BLaER1 treated with 17β-estradiol and CSF1 and Interleukin-3, amounts not matched to agents 10 nM and 100 nM (cell line): ENCODE measurements around the gene ZNF576.
"Not testable (repeated sequence)": the region's sequence is repeated elsewhere in the genome, so short reads cannot be mapped to it uniquely, and the experiment has no call there.

Experiments
- H3K27ac ChIP-seq, 11 experiments: shearing (Covaris generic); formaldehyde crosslinking; 2 replicates each; pipeline ENCODE4 v1.8.1; 2022
- H3K27me3 ChIP-seq, 11 experiments: shearing (Covaris generic); formaldehyde crosslinking; 2 replicates each; pipeline ENCODE4 v1.8.1; 2022
- H3K36me3 ChIP-seq, 11 experiments: shearing (Covaris generic); formaldehyde crosslinking; 2 replicates each; pipeline ENCODE4 v1.8.1; 2022
- H3K4me1 ChIP-seq, 10 experiments: shearing (Covaris generic); formaldehyde crosslinking; 2 replicates each; pipeline ENCODE4 v1.8.1; 2022
- H3K4me2 ChIP-seq, 11 experiments: shearing (Covaris generic); formaldehyde crosslinking; 2 replicates each; pipeline ENCODE4 v1.8.1; 2022
- H3K4me3 ChIP-seq, 10 experiments: shearing (Covaris generic); formaldehyde crosslinking; 2 replicates each; pipeline ENCODE4 v1.8.1; 2022
- H3K9ac ChIP-seq, 11 experiments: shearing (Covaris generic); formaldehyde crosslinking; 2 replicates each; pipeline ENCODE4 v1.8.1; 2022
- H3K9me3 ChIP-seq, 11 experiments: shearing (Covaris generic); formaldehyde crosslinking; replicated peaks in 1 of 11; 2 replicates each; pipeline ENCODE4 v1.8.1; 2022
- H4K20me1 ChIP-seq, 11 experiments: shearing (Covaris generic); formaldehyde crosslinking; 2 replicates each; pipeline ENCODE4 v1.8.1; 2022
- Cebpa-rat ChIP-seq, 11 experiments: shearing (Covaris generic); IDR thresholded peaks; 2 replicates each; pipeline ENCODE4 v1.8.1; 2022

ZNF576 gene

DNA sequence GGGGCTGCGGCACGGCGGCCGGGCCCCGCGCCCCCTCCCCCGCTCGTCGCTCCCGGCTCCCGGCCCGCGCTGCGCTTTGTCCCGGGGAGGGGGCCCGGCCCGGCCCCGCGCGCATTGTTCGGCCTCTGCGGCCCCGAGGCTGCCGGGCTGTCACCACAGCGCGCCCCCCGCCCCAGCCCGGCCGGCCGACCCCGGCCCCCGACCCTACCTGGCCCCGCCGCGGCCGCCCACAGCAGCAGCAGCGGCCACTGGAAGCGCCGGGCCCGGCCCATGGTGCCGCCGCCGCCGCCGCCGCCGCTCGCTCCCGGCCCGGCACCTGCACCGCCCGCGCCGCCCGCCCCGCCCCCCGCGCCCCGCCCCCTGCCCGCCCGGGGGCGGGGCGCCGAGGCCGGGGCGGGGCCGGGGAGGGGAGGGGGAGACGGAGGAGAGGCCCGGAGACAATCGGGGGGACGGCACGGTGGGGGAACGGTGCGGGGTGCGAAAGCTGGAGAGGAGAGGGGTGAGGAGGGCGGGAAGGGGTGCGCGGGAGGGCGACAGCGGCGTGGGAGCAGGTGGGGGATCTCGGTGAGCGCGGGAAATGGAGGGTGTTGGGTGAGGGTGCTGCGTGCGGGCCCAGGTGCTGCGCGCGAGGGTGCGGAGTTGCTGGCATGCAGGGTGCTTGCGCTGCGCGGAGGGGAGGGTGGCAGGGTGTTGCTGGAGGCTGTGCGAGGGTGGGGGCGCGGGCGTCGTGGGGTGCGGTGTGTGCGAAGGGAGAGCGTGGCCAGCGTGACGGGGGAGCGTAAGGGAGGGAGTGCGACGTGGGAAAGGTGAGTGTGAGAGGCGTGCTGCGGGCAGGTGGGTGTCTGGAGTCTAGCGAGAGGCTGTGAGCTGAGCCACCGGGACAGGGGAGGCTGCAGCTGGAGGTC is 43.4 kb downstream of the ZNF576 start, which contains the start of gene CADM4:
TSS of gene CADM4 (minus strand) at position 332 of the 905 bp plus-strand sequence. CDS start at position 272, 60 bp downstream.
- Histone ChIP-seq H3K27ac (peak within 1 kb of the TSS in 9 of 11 experiments; percentile 33 to 81 (median 70); a peak in 18 of 22 replicates), H3K4me1 (peaks cover 34 to 58% (median 52%) of the 10 kb centered on the region in 10 experiments), H3K9ac (peak within 1 kb of the TSS; percentile 67 to 92 (median 78)), H4K20me1 (peaks cover 0 to 8% (median 0%) of the 10 kb centered on the region in 11 experiments; a peak in 3 of 22 replicates), H3K9me3 (no peaks in the 10 kb centered on the region), H3K36me3 (no peaks in the 10 kb centered on the region), H3K4me3 (peak within 1 kb of the TSS; percentile 56 to 83 (median 70)), H3K27me3 (peaks cover 0 to 18% (median 9%) of the 10 kb centered on the region in 11 experiments; a peak in 15 of 22 replicates), H3K4me2 (peak within 1 kb of the TSS; percentile 92 to 100 (median 99))
- no peak for TF ChIP-seq Cebpa-rat (IDR thresholded peaks at IDR 0.05)

- H3K36me3 ChIP-seq, result 0 out of 22 replicates have a peak, but pooled peaks cover 0 to under 1% (median 0%) of the 10 kb centered on the region in 11 experiments
- peaks cover 0 to 8% (median 0%) of the 10 kb centered on the region in 11 experiments; a peak in 3 of 22 replicates for H4K20me1 ChIP-seq
- peak overlapping the region in 10 of 11 experiments; percentile 38 to 92 (median 64); a peak in 16 of 22 replicates for H3K9ac ChIP-seq
- no peak for TF ChIP-seq Cebpa-rat (IDR thresholded peaks at IDR 0.05)
- H3K4me3 ChIP-seq, result peak overlapping the region; percentile 56 to 83 (median 70)
- H3K4me2 ChIP-seq, result peak overlapping the region; percentile 85 to 99 (median 96)
- peaks cover 28 to 52% (median 46%) of the 10 kb centered on the region in 10 experiments for H3K4me1 ChIP-seq
- no peaks in the 10 kb centered on the region for H3K9me3 ChIP-seq
- H3K27me3 ChIP-seq, result peaks cover 0 to 18% (median 9%) of the 10 kb centered on the region in 11 experiments; a peak in 15 of 22 replicates
- no peak overlapping the region; a peak in 1 of 22 replicates for H3K27ac ChIP-seq
Measured at GRCh38 chr19:43640424-43640757, 44.0 kb downstream of the ZNF576 start.

GRCh38 chr19:43641333-43641732 is 44.9 kb downstream of the ZNF576 start:
- Histone ChIP-seq H4K20me1 (peaks cover 0 to 8% (median 0%) of the 10 kb centered on the region in 11 experiments; a peak in 5 of 22 replicates), H3K27me3 (peaks cover 0 to 18% (median 9%) of the 10 kb centered on the region in 11 experiments; a peak in 15 of 22 replicates), H3K36me3 (peaks cover 5 to 9% (median 7%) of the 10 kb centered on the region in 11 experiments; a peak in 21 of 22 replicates), H3K4me1 (peaks cover 19 to 43% (median 36%) of the 10 kb centered on the region in 10 experiments), H3K9me3 (0 out of 22 replicates have a peak, but pooled peaks cover 0 to 2% (median 0%) of the 10 kb centered on the region in 11 experiments), H3K4me3 (no peak overlapping the region), H3K4me2 (no peak overlapping the region), H3K27ac (no peak overlapping the region), H3K9ac (no peak overlapping the region)
- no peak for TF ChIP-seq Cebpa-rat (IDR thresholded peaks at IDR 0.05)

GRCh38 chr19:43642531-43642930 is 46.1 kb downstream of the ZNF576 start:
- Histone ChIP-seq H4K20me1 (peaks cover 0 to 15% (median 0%) of the 10 kb centered on the region in 11 experiments; a peak in 7 of 22 replicates), H3K4me1 (peaks cover 18 to 33% (median 25%) of the 10 kb centered on the region in 10 experiments), H3K36me3 (peaks cover 16 to 21% (median 19%) of the 10 kb centered on the region in 11 experiments), H3K4me2 (no peak overlapping the region), H3K4me3 (no peak overlapping the region), H3K27me3 (peaks cover 0 to 18% (median 9%) of the 10 kb centered on the region in 11 experiments; a peak in 15 of 22 replicates), H3K9me3 (peaks cover 0 to 9% (median 0%) of the 10 kb centered on the region in 11 experiments; a peak in 1 of 22 replicates), H3K9ac (no peak overlapping the region), H3K27ac (no peak overlapping the region)
- TF ChIP-seq Cebpa-rat (IDR thresholded peaks at IDR 0.05), result no peak

DNA sequence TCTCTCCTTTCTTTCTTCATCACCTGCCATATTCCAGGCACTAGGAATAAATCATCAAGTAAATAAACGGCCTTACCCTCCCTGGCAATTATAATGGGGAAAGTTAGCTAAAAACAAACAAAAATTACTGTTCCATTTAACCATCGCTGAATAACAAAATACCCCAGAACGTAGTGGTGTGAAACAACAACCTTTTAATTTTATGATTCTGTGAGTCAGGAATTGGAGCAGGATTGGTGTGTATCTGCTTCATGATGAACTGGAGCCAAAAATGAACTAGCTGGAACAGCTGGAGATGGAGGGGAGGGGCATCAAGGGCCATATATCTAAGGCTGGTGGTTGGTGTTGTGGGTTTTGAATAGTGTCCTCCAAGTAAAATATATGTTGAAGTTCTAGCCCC is 46.9 kb downstream of the ZNF576 start:
- Histone ChIP-seq H3K27me3 (peaks cover 0 to 18% (median 9%) of the 10 kb centered on the region in 11 experiments; a peak in 15 of 22 replicates), H3K9me3 (peaks cover 0 to 13% (median 0%) of the 10 kb centered on the region in 11 experiments; a peak in 1 of 22 replicates), H3K36me3 (peaks cover 24 to 29% (median 27%) of the 10 kb centered on the region in 11 experiments), H3K4me3 (no peak overlapping the region), H4K20me1 (peaks cover 0 to 22% (median 5%) of the 10 kb centered on the region in 11 experiments; a peak in 10 of 22 replicates), H3K9ac (no peak overlapping the region), H3K4me2 (no peak overlapping the region), H3K4me1 (peaks cover 17 to 25% (median 18%) of the 10 kb centered on the region in 10 experiments), H3K27ac (no peak overlapping the region; a peak in 1 of 22 replicates)
- no peak for TF ChIP-seq Cebpa-rat (IDR thresholded peaks at IDR 0.05)

- H3K4me2 ChIP-seq, result no peak overlapping the region
- H3K27me3 ChIP-seq, result peaks cover 0 to 10% (median 9%) of the 10 kb centered on the region in 11 experiments; a peak in 15 of 22 replicates
- TF ChIP-seq Cebpa-rat (IDR thresholded peaks at IDR 0.05), result no peak
- H3K4me3 ChIP-seq, result no peak overlapping the region
- H3K9me3 ChIP-seq, result peaks cover 0 to 13% (median 0%) of the 10 kb centered on the region in 11 experiments; a peak in 1 of 22 replicates
- peaks cover 0 to 31% (median 11%) of the 10 kb centered on the region in 11 experiments; a peak in 14 of 22 replicates for H4K20me1 ChIP-seq
- H3K9ac ChIP-seq, result no peak overlapping the region
- H3K36me3 ChIP-seq, result peaks cover 33 to 38% (median 36%) of the 10 kb centered on the region in 11 experiments
- peaks cover 8 to 16% (median 10%) of the 10 kb centered on the region in 10 experiments for H3K4me1 ChIP-seq
- no peak overlapping the region; a peak in 1 of 22 replicates for H3K27ac ChIP-seq
Measured at GRCh38 chr19:43644181-43644580, 47.8 kb downstream of the ZNF576 start.

DNA sequence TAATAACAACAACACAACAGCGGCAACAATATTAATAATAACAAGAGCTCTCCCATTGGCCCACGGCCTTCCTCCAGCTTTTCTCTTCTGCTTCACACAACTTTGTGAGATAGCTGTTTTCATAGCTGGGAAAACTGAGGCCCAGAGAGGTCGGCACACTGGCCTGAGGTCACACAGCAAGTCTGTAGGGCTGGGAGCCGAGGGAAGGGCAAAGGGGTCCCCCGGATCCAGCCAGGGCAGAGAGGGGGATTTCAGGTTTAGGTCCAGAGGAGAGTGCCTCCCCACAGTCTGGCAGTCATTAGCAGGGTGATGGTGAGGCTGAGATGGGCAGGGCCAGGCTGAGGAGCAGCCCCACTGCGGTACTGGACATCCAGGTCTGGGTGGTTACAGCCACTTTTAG is 52.2 kb downstream of the ZNF576 start:
- no peak overlapping the region for H3K4me3 ChIP-seq

DNA sequence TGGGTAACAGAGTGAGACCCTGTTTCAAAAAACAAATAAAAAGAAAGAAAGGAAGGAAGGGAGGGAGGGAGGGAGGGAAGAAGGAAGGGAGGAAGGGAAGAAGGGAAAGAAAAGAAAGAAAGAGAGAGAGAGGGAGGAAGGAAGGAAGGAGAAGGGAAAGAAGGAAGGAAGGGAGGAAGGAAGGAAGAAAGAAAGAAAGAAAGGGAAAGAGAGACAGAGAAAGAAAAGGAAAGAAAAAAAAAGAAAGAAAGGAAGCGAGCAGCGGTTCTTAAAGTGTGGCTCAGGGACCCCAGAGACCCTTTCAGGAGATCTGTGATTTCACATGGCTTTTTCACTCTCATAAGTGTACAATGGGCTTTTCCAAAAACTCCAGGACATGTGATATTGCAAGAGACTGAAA is 53.1 kb downstream of the ZNF576 start:
- Histone ChIP-seq H4K20me1 (peaks cover 9 to 83% (median 60%) of the 10 kb centered on the region in 11 experiments; a peak in 20 of 22 replicates), H3K27ac (no peak overlapping the region), H3K4me1 (peaks cover 0 to 10% (median 0%) of the 10 kb centered on the region in 10 experiments; a peak in 6 of 20 replicates), H3K9ac (0 out of 22 replicates have a peak overlapping the region, but pooled peaks of 1 of the 11 experiments have one; percentile 9), H3K27me3 (no peaks in the 10 kb centered on the region), H3K4me3 (no peak overlapping the region), H3K36me3 (peaks cover 84 to 91% (median 88%) of the 10 kb centered on the region in 11 experiments), H3K4me2 (no peak overlapping the region), H3K9me3 (peaks cover 0 to 13% (median 0%) of the 10 kb centered on the region in 11 experiments; a peak in 1 of 22 replicates)
- TF ChIP-seq Cebpa-rat (IDR thresholded peaks at IDR 0.05), result no peak

More for the DNA sequence above, 52.2 kb downstream of the ZNF576 start:
- no peak for TF ChIP-seq Cebpa-rat (IDR thresholded peaks at IDR 0.05)
- H3K9ac ChIP-seq, result no peak overlapping the region
- H3K27me3 ChIP-seq, result no peaks in the 10 kb centered on the region
- peaks cover 76 to 82% (median 79%) of the 10 kb centered on the region in 11 experiments for H3K36me3 ChIP-seq
- H3K9me3 ChIP-seq, result peaks cover 0 to 13% (median 0%) of the 10 kb centered on the region in 11 experiments; a peak in 1 of 22 replicates
- H3K27ac ChIP-seq, result no peak overlapping the region
- H3K4me2 ChIP-seq, result no peak overlapping the region
- H3K4me1 ChIP-seq, result peaks cover 0 to 12% (median 2%) of the 10 kb centered on the region in 10 experiments; a peak in 8 of 20 replicates
- peaks cover 6 to 74% (median 52%) of the 10 kb centered on the region in 11 experiments; a peak in 20 of 22 replicates for H4K20me1 ChIP-seq

- peaks cover 0 to 13% (median 0%) of the 10 kb centered on the region in 11 experiments; a peak in 1 of 22 replicates for H3K9me3 ChIP-seq
- not testable (repeated sequence) for H3K27me3 ChIP-seq, H3K4me1 ChIP-seq, H3K27ac ChIP-seq, H3K4me3 ChIP-seq, H3K4me2 ChIP-seq
- peaks cover 92 to 99% (median 95%) of the 10 kb centered on the region in 11 experiments for H3K36me3 ChIP-seq
- H4K20me1 ChIP-seq, result peaks cover 10 to 90% (median 68%) of the 10 kb centered on the region in 11 experiments; a peak in 20 of 22 replicates
- H3K9ac ChIP-seq, result 0 out of 22 replicates have a peak overlapping the region, but pooled peaks of 1 of the 11 experiments have one; percentile 42
Measured at GRCh38 chr19:43650276-43650675, 53.9 kb downstream of the ZNF576 start.
